GM12865 (cell line): ENCODE measurements around the gene SLC35F1.
"Not testable (repeated sequence)": the region's sequence is repeated elsewhere in the genome, so short reads cannot be mapped to it uniquely, and the experiment has no call there.

Experiments used
- DNase-seq: peaks from one replicate; pipeline ENCODE4 v3.0.0; 2010; ENCODE audit warnings: low read depth
- H3K4me3 ChIP-seq: 2 replicates; pipeline ENCODE4 v1.5.1; 2011; ENCODE audit warnings: mild to moderate bottlenecking, low read depth, low read length, control low read depth
- CTCF ChIP-seq: IDR thresholded peaks from 2 replicates; pipeline ENCODE4 v1.5.1; 2011; ENCODE audit warnings: low read length, control low read depth, low read depth, inconsistent platforms; ENCODE audit not compliant: insufficient read depth; ENCODE audit errors: missing control alignments

Gene SLC35F1

GRCh38 chr6:117906958-117907600, at the start of gene SLC35F1:
Gene SLC35F1 (plus strand): TSS chr6:117907264.
- H3K4me3 ChIP-seq, result no peak within 1 kb of the TSS; the same call in 1 of the 2 replicates
- DNase-seq, result peak; percentile 46

GRCh38 chr6:117858601-117859000, 48.5 kb upstream of the SLC35F1 start:
- not testable (repeated sequence) for DNase-seq, H3K4me3 ChIP-seq

More at GRCh38 chr6:117906958-117907600, at the start of gene SLC35F1:
- TF ChIP-seq CTCF, result peak; percentile 37

GRCh38 chr6:117861545-117861944, 45.5 kb upstream of the SLC35F1 start:
- TF ChIP-seq CTCF, result no peak
- H3K4me3 ChIP-seq, result no peak overlapping the region
- no peak for DNase-seq

- H3K4me3 ChIP-seq, result no peak overlapping the region
- no peak for DNase-seq
These were observed 40.5 kb upstream of the SLC35F1 start for GRCh38 chr6:117866561-117866960.

GRCh38 chr6:117870486-117871242, 36.4 kb upstream of the SLC35F1 start:
- no peak for TF ChIP-seq CTCF
- H3K4me3 ChIP-seq, result no peak overlapping the region
- DNase-seq, result peak; percentile 13

More at GRCh38 chr6:117866561-117866960, 40.5 kb upstream of the SLC35F1 start:
- TF ChIP-seq CTCF, result no peak

- TF ChIP-seq CTCF, result no peak
- H3K4me3 ChIP-seq, result no peak overlapping the region
- DNase-seq, result no peak
These were observed 26.2 kb upstream of the SLC35F1 start for GRCh38 chr6:117880824-117881223.

- no peak for DNase-seq
- H3K4me3 ChIP-seq, result no peak overlapping the region
- TF ChIP-seq CTCF, result no peak
These were observed 16.9 kb upstream of the SLC35F1 start for GRCh38 chr6:117890172-117890571.
